NCI-H524 treated with DMSO at 0.1 percent for 48 hours (cell line): ENCODE measurements around the gene PGK1.
"Not testable (repeated sequence)": the region's sequence is repeated elsewhere in the genome, so short reads cannot be mapped to it uniquely, and the experiment has no call there.

ENCODE experiments used
- DNase-seq: peaks from one replicate; lab custom pipeline; 2025; lab: John Stamatoyannopoulos, UW

PGK1 gene

GRCh38 chrX:78116365-78116764 lies 12.3 kb downstream of the PGK1 start:
- no peak for DNase-seq

GRCh38 chrX:78116766-78117165 lies 12.7 kb downstream of the PGK1 start:
- no peak for DNase-seq

- DNase-seq = no peak
Observed at GRCh38 chrX:78118628-78119027, 14.6 kb downstream of the PGK1 start.

- DNase-seq = no peak
Observed at GRCh38 chrX:78119521-78120227, 15.6 kb downstream of the PGK1 start.

GRCh38 chrX:78123190-78123589 lies 19.1 kb downstream of the PGK1 start:
- no peak for DNase-seq

- no peak for DNase-seq
Observed at GRCh38 chrX:78124307-78124706, 20.3 kb downstream of the PGK1 start.

- DNase-seq = no peak
Observed at GRCh38 chrX:78125148-78125547, 21.1 kb downstream of the PGK1 start.

- DNase-seq = not testable (repeated sequence)
Observed at GRCh38 chrX:78125781-78126180, 21.7 kb downstream of the PGK1 start.

GRCh38 chrX:78129714-78130113 lies 25.7 kb downstream of the PGK1 start:
- DNase-seq = no peak

- DNase-seq = no peak
Observed at GRCh38 chrX:78130396-78130795, 26.3 kb downstream of the PGK1 start.

GRCh38 chrX:78131117-78131516 lies 27.1 kb downstream of the PGK1 start:
- DNase-seq = no peak

- DNase-seq = no peak
Observed at GRCh38 chrX:78133238-78133960, 29.4 kb downstream of the PGK1 start.

GRCh38 chrX:78139160-78140123 lies 35.4 kb downstream of the PGK1 start, which contains the start of gene TAF9B:
Gene TAF9B (minus strand): TSS chrX:78139650. CDS start chrX:78139611, 39 bp downstream.
- peak; percentile 46 for DNase-seq

- no peak for DNase-seq
Observed at GRCh38 chrX:78140206-78140605, 36.2 kb downstream of the PGK1 start.

- DNase-seq = not testable (repeated sequence)
Observed at GRCh38 chrX:78147002-78147540, 43.0 kb downstream of the PGK1 start.

GRCh38 chrX:78157373-78157772 lies 53.3 kb downstream of the PGK1 start:
- DNase-seq = not testable (repeated sequence)

GRCh38 chrX:78157846-78158245 lies 53.8 kb downstream of the PGK1 start:
- not testable (repeated sequence) for DNase-seq

- DNase-seq = not testable (repeated sequence)
Observed at GRCh38 chrX:78160711-78161110, 56.7 kb downstream of the PGK1 start.

GRCh38 chrX:78163175-78163574 lies 59.1 kb downstream of the PGK1 start:
- DNase-seq = not testable (repeated sequence)

- no peak for DNase-seq
Observed at GRCh38 chrX:78165425-78165824, 61.4 kb downstream of the PGK1 start.

- no peak for DNase-seq
Observed at GRCh38 chrX:78168065-78168464, 64.0 kb downstream of the PGK1 start.
